B cell (primary cell): Measurements from ENCODE around the gene ZNF579. TPM values are rescaled to one million over a fixed set of nuclear protein-coding genes. Genes with fewer than 3 reads are reported as not detected.

Experiments used
- ATAC-seq: fragments of 200-7000 bp; cut with Tn5 transposase; one replicate; pipeline ENCODE4 v1.10.0; 2021; ENCODE audit warnings: low read depth, mild to moderate bottlenecking, moderate number of reproducible peaks, moderate library complexity
- CTCF ChIA-PET: fragments of 350-600 bp; sonication (Branson Sonifier 250); formaldehyde crosslinking; loops from one replicate; lab custom pipeline; 2021; ENCODE audit warnings: antibody characterized with exemption, inconsistent platforms; lab: Charles Lee
- POLR2A ChIA-PET: fragments of 350-600 bp; sonication (Branson Sonifier 250); formaldehyde crosslinking; loops from one replicate; lab custom pipeline; 2021; ENCODE audit warnings: antibody characterized with exemption; lab: Charles Lee
- DNase-seq: peaks from one replicate; pipeline ENCODE4 v3.0.0; 2013
- H2AFZ ChIP-seq: 2 replicates; pipeline ENCODE4 v1.6.1; 2012; ENCODE audit warnings: mild to moderate bottlenecking, low read depth, low read length; ENCODE audit not compliant: insufficient read depth, poor library complexity, severe bottlenecking
- H3K27ac ChIP-seq, 2 donors: 1 replicate in 1 of 2; 2 replicates in 1 of 2; pipeline ENCODE4 v1.5.1; 2012 to 2013; ENCODE audit warnings: low read length in 2 of 2, mild to moderate bottlenecking in 2 of 2, moderate library complexity in 1 of 2
- H3K27me3 ChIP-seq, 4 experiments: fragments of 200-600 bp in 1 of 4; sonication (generic) in 1 of 4; replicated peaks in 1 of 4; 1 replicate in 2 of 4; 2 replicates in 2 of 4; pipeline versions ENCODE4 v1.6.1 to v1.7.0; 2013 to 2016; ENCODE audit warnings: low read length in 3 of 4, mild to moderate bottlenecking in 2 of 4, mixed read lengths in 1 of 4, moderate library complexity in 1 of 4; ENCODE audit not compliant: insufficient read depth in 4 of 4, control insufficient read depth in 3 of 4; ENCODE audit errors: control extremely low read depth in 1 of 4
- H3K36me3 ChIP-seq, 2 experiments: replicated peaks in 1 of 2; 1 replicate in 1 of 2; 2 replicates in 1 of 2; pipeline versions ENCODE4 v1.6.1 to v1.7.1; 2013; ENCODE audit warnings: low read length in 1 of 2; ENCODE audit not compliant: insufficient read depth in 2 of 2, control insufficient read depth in 1 of 2; ENCODE audit errors: control extremely low read depth in 1 of 2, extremely low read depth in 1 of 2
- H3K4me1 ChIP-seq, 2 donors: fragments of 200-600 bp in 1 of 2; sonication (generic) in 1 of 2; 1 replicate in 1 of 2; 2 replicates in 1 of 2; pipeline versions ENCODE4 v1.5.1 to v1.6.1; 2013 to 2017; ENCODE audit warnings: low read length in 2 of 2; ENCODE audit not compliant: control insufficient read depth in 2 of 2, insufficient read depth in 2 of 2
- H3K4me2 ChIP-seq: replicated peaks from 2 replicates; pipeline ENCODE3; 2012; ENCODE audit warnings: mild to moderate bottlenecking, low read depth, low read length; ENCODE audit not compliant: poor library complexity, severe bottlenecking
- H3K4me3 ChIP-seq, 5 experiments: fragments of 200-600 bp in 1 of 5; sonication (generic) in 1 of 5; 1 replicate in 3 of 5; 2 replicates in 2 of 5; pipeline versions ENCODE4 v1.5.1 to v1.7.0; 2011 to 2016; ENCODE audit warnings: low read length in 4 of 5, mild to moderate bottlenecking in 4 of 5, low read depth in 2 of 5, control low read depth in 1 of 5, moderate library complexity in 1 of 5; ENCODE audit not compliant: insufficient read depth in 1 of 5; ENCODE audit errors: control extremely low read depth in 1 of 5, extremely low read depth in 1 of 5
- H3K79me2 ChIP-seq: fragments of 200-600 bp; sonication (generic); one replicate; pipeline ENCODE4 v1.6.0; 2016; ENCODE audit warnings: low read length; ENCODE audit not compliant: control insufficient read depth, insufficient read depth
- H3K9ac ChIP-seq: fragments of 200-600 bp; sonication (generic); 2 replicates; pipeline ENCODE4 v1.6.1; 2017; ENCODE audit warnings: mild to moderate bottlenecking, low read length, moderate library complexity
- H3K9me3 ChIP-seq, 3 donors: one replicate each; pipeline versions ENCODE4 v1.6.1 to v1.7.1; 2013; ENCODE audit warnings: low read length in 2 of 3; ENCODE audit not compliant: control insufficient read depth in 2 of 3, insufficient read depth in 1 of 3; ENCODE audit errors: control extremely low read depth in 1 of 3
- H4K20me1 ChIP-seq: 2 replicates; pipeline ENCODE4 v1.6.0; 2012; ENCODE audit warnings: mild to moderate bottlenecking, low read length; ENCODE audit not compliant: insufficient read depth, control insufficient read depth, poor library complexity, severe bottlenecking
- H3K27ac Mint-ChIP-seq: one replicate; pipeline ENCODE4 v1.8.0; 2021; ENCODE audit warnings: mixed read lengths
- H3K27me3 Mint-ChIP-seq: one replicate; pipeline ENCODE4 v1.8.0; 2021; ENCODE audit warnings: mixed read lengths
- H3K4me1 Mint-ChIP-seq: one replicate; pipeline ENCODE4 v1.8.0; 2021; ENCODE audit warnings: mixed read lengths
- H3K4me3 Mint-ChIP-seq: one replicate; pipeline ENCODE4 v1.8.0; 2021; ENCODE audit warnings: mixed read lengths
- H3K9me3 Mint-ChIP-seq: one replicate; pipeline ENCODE4 v1.8.0; 2022; ENCODE audit warnings: mixed read lengths; ENCODE audit not compliant: insufficient read depth
- CTCF ChIP-seq: fragments of 200-600 bp; IDR thresholded peaks from one replicate; pipeline ENCODE4 v1.8.0; 2022; ENCODE audit warnings: antibody characterized with exemption, mild to moderate bottlenecking
- EZH2 ChIP-seq: IDR thresholded peaks from 2 replicates; pipeline ENCODE4 v1.6.1; 2012; ENCODE audit warnings: borderline replicate concordance, low read depth, mild to moderate bottlenecking, moderate library complexity, low read length; ENCODE audit not compliant: insufficient read depth, poor library complexity, severe bottlenecking
- WGBS: methylation state at CpG from one replicate; pipeline ENCODE4 v1.1.5; 2013; ENCODE audit warnings: missing lambda C conversion rate; ENCODE audit not compliant: insufficient coverage; 5-methylcytosine and 5-hydroxymethylcytosine counted together
- intact Hi-C: fragments of 100-400 bp; cut with micrococcal nuclease; formaldehyde crosslinking; loops from one replicate; pipeline ENCODE4 v1.10.0; 2022
- polyA plus RNA-seq: library from polyadenylated mRNA; depleted of rRNA; stranded (reverse); fragments of >200 nt; gene quantifications from 2 replicates; pipeline ENCODE4 v1.2.3, GENCODE V29; 2012
- total RNA-seq, 2 donors: library from RNA; stranded (reverse); fragments of 120-200 nt in 1 of 2; gene quantifications; 1 replicate in 1 of 2; 2 replicates in 1 of 2; pipeline versions ENCODE4 v1.2.3 to v1.2.4, GENCODE V29; 2013 to 2022

ZNF579 gene
- total and polyA plus RNA-seq, 2 donors (not counting 1 experiment from before 2014, with no cell fraction given): 3.7 to 10.3 TPM

- peak overlapping the region; percentile 83 for H3K4me3 Mint-ChIP-seq
- Histone ChIP-seq H3K27me3 (no peaks in the 10 kb centered on the region), H3K36me3 (no peaks in the 10 kb centered on the region), H3K9me3 (peaks cover 0 to 6% (median 0%) of the 10 kb centered on the region in 3 donors), H2AFZ (peak overlapping the region; percentile 96), H3K27ac (no peak overlapping the region), H3K79me2 (no peaks in the 10 kb centered on the region), H3K4me2 (peak overlapping the region; percentile 93), H3K4me1 (peaks cover 33 to 36% of the 10 kb centered on the region in 2 donors), H3K4me3 (no peak overlapping the region), H3K9ac (no peak overlapping the region), H4K20me1 (no peaks in the 10 kb centered on the region)
- intact Hi-C loops: loop anchor here (2.0 kb wide), 1 partner anchor 17 kb away; the partner anchor contains the start of gene FIZ1
- H3K27me3 Mint-ChIP-seq: no peaks in the 10 kb centered on the region
- TF ChIP-seq CTCF (no peak), EZH2 (no peak)
- H3K27ac Mint-ChIP-seq: peak overlapping the region; percentile 66
- H3K9me3 Mint-ChIP-seq: no peaks in the 10 kb centered on the region
- CTCF ChIA-PET: interaction anchor here (1.2 kb wide), 1 partner anchor 49 kb away, joined by 4 read pairs; no protein-coding TSS in a partner anchor
- H3K4me1 Mint-ChIP-seq: peaks cover 39% of the 10 kb centered on the region
- DNase-seq (no peak), ATAC-seq (no peak)
- WGBS: 57% methylated on average over 5 of the region's 6 CpGs
- POLR2A ChIA-PET: interaction anchor here (1.9 kb wide), 1 partner anchor 17 kb away, joined by 8 read pairs; the partner anchor contains the start of gene FIZ1
These were observed 1.2 kb upstream of the ZNF579 start for GRCh38 chr19:55581823-55582223.

- Histone ChIP-seq H3K79me2 (no peaks in the 10 kb centered on the region), H2AFZ (peak overlapping the region; percentile 96), H3K27me3 (no peaks in the 10 kb centered on the region), H3K9ac (peak overlapping the region; percentile 80), H3K4me2 (peak overlapping the region; percentile 93), H3K36me3 (no peaks in the 10 kb centered on the region), H3K4me1 (peaks cover 28 to 31% of the 10 kb centered on the region in 2 donors), H3K27ac (peak overlapping the region; percentile 66 to 80), H3K4me3 (peak overlapping the region; percentile 19 to 78 (median 69)), H3K9me3 (peaks cover 0 to 6% (median 0%) of the 10 kb centered on the region in 3 donors), H4K20me1 (no peaks in the 10 kb centered on the region)
- Mint-ChIP-seq H3K27ac (peak overlapping the region; percentile 68), H3K9me3 (no peaks in the 10 kb centered on the region), H3K4me3 (peak overlapping the region; percentile 83), H3K27me3 (no peaks in the 10 kb centered on the region), H3K4me1 (peaks cover 36% of the 10 kb centered on the region)
- ATAC-seq: no peak
- peak; percentile 32 for DNase-seq
- TF ChIP-seq EZH2 (no peak), CTCF (no peak)
- intact Hi-C loops: loop anchor here (2.0 kb wide), 1 partner anchor 18 kb away; the partner anchor contains the start of gene FIZ1
- ChIA-PET POLR2A (interaction anchor here (0.6 to 1.9 kb wide), 3 partner anchors 13 to 24 kb away, joined by 3 to 8 read pairs (median 5); partner anchors contain the start of genes FIZ1 and ZNF865), CTCF (interaction anchor here (1.2 to 1.4 kb wide), 2 partner anchors 50 to 51 kb away, joined by 4 to 7 read pairs; no protein-coding TSS in a partner anchor)
- WGBS: 51% methylated on average over 12 of the region's 12 CpGs
These were observed 636 bp upstream of the ZNF579 start for GRCh38 chr19:55581145-55581822.
